HG03025 (cell line): Measurements from ENCODE around the gene ATP5PD.
"Not testable (repeated sequence)": the region's sequence is repeated elsewhere in the genome, so short reads cannot be mapped to it uniquely, and the experiment has no call there.

Source experiments
- ATAC-seq: cut with Tn5 transposase; IDR thresholded peaks from one replicate; pipeline ENCODE4 v1.9.1; 2021; ENCODE audit warnings: mild to moderate bottlenecking, moderate library complexity; ENCODE audit not compliant: unreplicated experiment, low FRiP score

The ATP5PD gene

GRCh38 chr17:75025398-75025734, 21.4 kb downstream of the ATP5PD start:
- not testable (repeated sequence) for ATAC-seq

DNA sequence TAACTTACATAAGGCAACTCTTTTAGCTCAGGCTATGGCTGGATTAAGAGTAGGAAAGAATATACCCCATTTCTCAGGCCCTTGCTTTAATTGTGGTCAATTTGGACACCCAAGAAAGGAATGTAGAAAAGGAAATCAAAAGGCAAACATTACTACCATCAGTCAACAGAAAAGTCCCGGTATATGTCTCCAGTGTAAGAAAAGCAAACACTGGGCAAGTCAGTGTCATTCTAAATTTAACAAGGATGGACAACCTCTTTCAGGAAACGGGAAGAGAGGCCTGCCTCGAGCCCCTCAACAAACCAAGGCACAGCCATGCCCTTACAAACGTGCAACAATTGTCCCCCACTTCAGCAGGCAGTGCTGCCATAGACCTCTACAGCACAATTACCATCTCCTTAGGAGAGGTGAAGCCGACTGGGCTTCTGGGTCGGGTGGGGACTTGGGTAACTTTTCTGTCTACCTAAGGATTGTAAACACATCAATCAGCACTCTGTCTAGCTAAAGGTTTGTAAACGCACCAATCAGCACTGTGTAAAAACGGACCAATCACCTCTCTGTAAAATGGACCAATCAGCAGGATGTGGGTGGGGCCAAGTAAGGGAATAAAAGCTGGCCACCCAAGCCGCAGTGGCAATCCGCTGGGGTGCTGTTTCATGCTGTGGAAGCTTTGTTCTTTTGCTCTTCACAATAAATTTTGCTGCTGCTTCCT, 21.9 kb downstream of the ATP5PD start:
- no peak for ATAC-seq

DNA sequence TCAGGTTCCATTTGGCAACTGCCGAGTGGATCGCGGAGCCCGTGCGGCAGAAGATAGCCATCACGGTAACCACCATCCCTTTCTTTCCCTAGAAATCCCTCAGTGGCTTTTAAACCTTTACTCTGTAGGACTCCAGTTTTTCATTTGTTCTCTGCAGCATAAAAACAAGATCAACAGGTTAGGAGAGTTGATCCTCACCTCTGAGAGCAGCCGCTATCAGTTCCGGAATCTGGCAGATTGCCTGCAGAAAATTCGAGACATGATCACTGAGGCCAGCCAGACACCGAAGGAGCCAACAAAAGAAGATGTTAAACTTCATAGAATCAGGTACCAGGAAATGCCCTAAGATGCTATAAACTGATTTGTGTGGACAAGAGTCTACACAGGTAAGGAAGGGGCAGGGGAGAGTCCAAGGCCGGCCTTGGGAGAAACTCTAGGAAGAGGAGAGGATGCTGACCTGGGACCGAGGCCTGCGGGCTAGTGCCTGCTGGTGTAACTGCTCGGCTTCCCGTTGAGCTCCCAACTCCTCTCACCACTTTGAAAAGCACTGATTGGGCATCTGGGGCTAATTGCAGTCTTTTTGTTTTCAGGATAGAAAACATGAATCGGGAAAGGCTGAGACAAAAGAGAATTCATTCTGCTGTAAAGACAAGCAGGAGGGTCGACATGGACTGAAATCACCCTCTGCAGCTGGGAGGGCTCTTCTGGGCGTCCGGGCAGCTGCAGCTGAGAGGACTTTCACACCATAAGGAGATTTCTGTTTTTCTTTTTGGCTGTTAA, 26.2 kb downstream of the ATP5PD start:
- ATAC-seq = no peak

DNA sequence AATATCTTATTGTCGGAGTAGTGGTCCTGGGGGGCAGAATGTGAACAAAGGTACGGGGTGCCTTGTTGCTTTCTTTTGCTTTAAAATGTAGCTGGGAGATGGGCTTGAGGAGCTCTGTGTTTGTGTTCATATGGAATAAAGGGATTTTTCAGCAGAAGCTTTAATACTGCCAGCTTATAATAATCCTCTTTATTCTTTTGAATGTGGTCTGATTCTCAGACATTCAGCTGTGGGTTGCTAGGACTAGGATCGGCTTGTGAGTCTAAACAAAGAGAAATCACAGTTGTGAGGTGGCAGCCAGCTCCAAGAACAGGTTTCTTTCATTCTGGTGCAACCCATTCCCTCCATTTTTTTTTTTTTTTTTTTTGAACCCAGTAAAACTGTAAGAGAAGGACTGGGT, 27.1 kb downstream of the ATP5PD start:
- no peak for ATAC-seq

GRCh38 chr17:75019146-75019545, 27.6 kb downstream of the ATP5PD start:
- no peak for ATAC-seq

- ATAC-seq = no peak
These were observed 33.6 kb downstream of the ATP5PD start for GRCh38 chr17:75013092-75013559.

- ATAC-seq = peak; percentile 68
These were observed 34.2 kb downstream of the ATP5PD start, which contains the start of gene MRPL58 for GRCh38 chr17:75012346-75013091. Gene MRPL58 (plus strand): TSS chr17:75012670. CDS start chr17:75012687, 17 bp downstream.

GRCh38 chr17:75012096-75012345, 34.7 kb downstream of the ATP5PD start:
- no peak for ATAC-seq

- ATAC-seq = no peak
These were observed 35.2 kb downstream of the ATP5PD start for GRCh38 chr17:75011401-75012095.

DNA sequence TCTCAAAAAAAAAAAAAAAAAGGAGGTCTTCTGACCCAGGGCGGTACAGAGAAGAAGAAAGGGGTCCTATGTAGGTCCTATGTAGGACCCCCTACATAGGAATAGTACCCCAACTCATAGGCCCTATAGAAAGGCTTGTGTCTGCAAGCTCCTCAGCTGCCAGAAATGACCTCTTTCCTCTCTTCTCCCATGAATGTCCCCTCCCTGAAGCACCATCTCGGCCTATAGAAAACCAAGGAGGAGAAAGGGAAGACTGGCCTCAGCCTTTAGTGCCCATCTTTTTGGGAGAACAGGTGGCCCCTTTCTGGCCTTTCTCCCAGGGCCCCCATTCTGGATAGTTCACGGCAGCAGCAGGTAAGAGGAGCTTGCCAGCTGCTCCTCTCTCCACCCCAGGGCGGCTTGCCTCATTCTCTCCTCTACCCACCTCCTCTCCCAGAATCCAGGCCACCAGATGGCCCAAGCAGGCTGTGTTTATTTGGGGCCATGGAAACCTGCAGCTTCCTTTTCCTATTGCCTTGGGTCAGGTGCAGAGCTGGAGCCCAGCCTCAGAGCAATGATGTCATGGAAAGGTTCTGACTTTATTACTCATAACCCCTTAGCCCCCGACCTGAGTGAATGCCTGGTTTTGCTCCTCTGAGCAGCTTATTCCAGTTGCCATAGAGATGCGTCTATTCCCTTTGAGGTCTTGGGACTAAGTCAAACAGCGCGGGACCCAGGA, 35.9 kb downstream of the ATP5PD start:
- no peak for ATAC-seq

DNA sequence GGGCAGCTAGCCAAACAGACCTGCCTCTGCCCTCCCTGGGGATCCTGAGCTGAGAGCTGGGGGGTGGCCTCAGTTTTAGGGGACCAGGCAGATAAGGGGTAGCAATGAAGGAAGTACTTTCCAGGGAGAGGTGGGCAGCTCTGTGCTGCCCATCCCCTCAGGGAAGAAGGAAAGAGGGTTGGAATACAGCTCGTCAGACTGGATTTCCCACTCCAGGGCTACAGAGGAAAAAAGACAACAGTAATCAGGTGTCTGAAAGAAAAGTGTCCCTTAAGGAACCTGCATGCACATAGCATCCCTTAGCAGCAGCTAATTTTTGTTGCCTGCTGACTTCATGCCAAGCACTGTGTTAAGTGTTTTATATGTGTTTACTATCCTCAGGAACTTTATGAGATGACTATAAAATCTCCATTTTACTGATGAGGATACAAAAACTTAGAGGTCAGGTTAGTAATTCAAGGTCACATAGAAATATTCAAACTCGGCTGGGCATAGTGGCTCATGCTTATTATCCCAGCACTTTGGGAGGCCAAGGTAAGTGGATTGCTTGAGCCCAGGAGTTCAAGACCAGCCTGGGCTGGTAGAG, 37.5 kb downstream of the ATP5PD start:
- no peak for ATAC-seq

GRCh38 chr17:75008373-75008772, 38.4 kb downstream of the ATP5PD start:
- no peak for ATAC-seq

GRCh38 chr17:75006653-75007052, 40.1 kb downstream of the ATP5PD start:
- ATAC-seq = no peak

DNA sequence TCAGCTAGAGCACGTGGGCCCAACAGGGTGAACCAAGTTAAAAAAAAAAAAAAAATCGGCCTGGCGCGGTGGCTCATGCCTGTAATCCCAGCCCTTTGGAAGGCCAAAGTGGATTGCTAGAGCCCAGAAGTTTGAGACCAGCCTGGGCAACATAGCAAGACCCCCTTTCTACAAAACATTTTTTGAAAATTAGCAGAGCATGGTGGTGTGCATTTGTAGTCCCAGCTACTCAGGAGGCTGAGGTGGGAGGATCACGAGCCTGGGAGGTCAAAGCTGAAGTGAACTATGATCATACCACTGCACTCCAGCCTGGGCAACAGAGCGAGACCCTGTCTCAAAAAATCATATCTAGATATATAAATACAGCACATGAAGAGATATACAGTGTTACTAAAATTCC, 40.7 kb downstream of the ATP5PD start:
- not testable (repeated sequence) for ATAC-seq

DNA sequence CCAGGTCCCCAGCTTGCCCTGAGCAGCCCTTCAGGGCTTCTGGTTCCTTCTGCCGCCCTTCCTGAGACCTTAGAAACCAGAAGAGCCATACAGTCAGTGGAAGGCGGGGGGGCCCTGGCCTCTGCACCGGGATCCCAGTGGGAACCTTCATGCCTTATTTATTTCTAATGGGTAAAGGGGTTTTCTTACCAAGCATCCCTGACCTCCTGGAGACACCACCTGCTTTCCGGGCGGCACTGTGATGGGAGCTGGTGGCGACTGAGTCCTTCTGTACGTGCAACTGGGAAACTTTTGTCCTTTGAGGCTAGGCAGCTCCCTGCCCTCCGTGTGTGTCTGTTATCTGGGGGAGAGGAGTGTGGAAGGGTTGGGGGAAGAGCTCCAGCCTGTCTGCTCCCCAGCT, 41.5 kb downstream of the ATP5PD start:
- ATAC-seq = no peak

GRCh38 chr17:75004371-75004770, 42.4 kb downstream of the ATP5PD start:
- no peak for ATAC-seq

GRCh38 chr17:75003957-75004355, 42.8 kb downstream of the ATP5PD start:
- no peak for ATAC-seq

DNA sequence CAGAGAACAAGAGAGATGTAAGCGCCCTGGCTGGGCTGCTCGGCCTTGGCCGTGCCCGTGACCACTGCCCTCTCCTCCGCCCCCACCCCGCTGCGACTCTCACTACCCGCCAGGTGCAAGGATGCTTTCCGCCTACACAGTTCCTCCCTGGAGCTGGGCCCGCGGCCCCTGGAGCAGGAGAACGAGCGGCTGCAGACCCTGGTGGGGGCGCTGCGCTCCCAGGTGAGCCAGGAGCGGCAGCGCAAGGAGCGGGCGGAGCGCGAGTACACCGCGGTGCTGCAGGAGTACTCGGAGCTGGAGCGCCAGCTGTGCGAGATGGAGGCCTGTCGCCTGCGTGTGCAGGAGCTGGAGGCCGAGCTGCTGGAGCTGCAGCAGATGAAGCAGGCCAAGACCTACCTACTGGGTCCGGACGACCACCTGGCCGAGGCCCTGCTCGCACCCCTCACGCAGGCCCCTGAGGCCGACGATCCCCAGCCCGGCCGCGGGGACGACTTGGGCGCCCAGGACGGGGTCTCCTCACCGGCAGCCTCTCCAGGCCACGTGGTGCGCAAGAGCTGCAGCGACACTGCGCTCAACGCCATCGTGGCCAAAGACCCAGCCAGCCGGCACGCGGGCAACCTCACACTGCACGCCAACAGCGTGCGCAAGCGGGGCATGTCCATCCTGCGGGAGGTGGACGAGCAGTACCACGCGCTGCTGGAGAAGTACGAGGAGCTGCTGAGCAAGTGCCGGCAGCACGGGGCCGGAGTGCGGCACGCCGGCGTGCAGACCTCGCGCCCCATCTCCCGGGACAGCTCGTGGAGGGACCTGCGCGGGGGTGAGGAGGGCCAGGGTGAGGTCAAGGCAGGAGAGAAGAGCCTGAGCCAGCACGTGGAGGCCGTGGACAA, 43.5 kb downstream of the ATP5PD start:
- ATAC-seq = no peak
